ENCODE measurements around the gene HOXD10. TPM values are rescaled to one million over a fixed set of nuclear protein-coding genes. Genes with fewer than 3 reads are reported as not detected.

The HOXD10 gene
- total and polyA plus RNA-seq, 7 donors = 0.03 to 0.04 TPM; not detected in 5

DNA sequence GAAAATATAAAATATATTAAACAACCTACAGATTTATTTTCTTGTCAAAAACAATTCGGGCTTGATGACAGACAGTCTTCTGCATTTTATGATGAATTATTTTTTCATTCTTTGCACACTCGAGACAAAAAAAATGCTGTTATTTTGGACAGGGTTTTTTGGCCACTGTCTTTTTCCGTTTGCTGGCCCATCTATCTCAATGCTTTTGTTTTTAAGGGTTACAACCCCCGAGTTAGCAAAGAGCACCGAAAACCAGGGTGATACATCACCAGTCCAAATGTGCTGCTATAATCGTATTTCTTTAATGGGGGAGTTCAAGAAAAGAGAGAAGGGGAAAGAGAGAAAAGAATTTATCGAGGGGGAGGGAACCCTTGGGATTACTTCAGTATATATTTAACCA lies 40.5 kb upstream of the HOXD10 start:
- H3K9me3 ChIP-seq = no peaks in the 10 kb centered on the region
- intact Hi-C loops (cut with DNase I) = loop anchor here in 1 of 2 donors (5.0 kb wide), 1 partner anchor 36 kb away; no protein-coding TSS in a partner anchor
- H3K36me3 ChIP-seq (ENCODE audit: insufficient read depth in 1 of 2, low read depth in 1 of 2) = no peaks in the 10 kb centered on the region
- peaks cover 14 to 98% (median 42%) of the 10 kb centered on the region in 3 donors for H3K27me3 ChIP-seq (ENCODE audit: insufficient read depth in 3 of 3, low read length in 2 of 3)
- TF ChIP-seq, protein P1, sequence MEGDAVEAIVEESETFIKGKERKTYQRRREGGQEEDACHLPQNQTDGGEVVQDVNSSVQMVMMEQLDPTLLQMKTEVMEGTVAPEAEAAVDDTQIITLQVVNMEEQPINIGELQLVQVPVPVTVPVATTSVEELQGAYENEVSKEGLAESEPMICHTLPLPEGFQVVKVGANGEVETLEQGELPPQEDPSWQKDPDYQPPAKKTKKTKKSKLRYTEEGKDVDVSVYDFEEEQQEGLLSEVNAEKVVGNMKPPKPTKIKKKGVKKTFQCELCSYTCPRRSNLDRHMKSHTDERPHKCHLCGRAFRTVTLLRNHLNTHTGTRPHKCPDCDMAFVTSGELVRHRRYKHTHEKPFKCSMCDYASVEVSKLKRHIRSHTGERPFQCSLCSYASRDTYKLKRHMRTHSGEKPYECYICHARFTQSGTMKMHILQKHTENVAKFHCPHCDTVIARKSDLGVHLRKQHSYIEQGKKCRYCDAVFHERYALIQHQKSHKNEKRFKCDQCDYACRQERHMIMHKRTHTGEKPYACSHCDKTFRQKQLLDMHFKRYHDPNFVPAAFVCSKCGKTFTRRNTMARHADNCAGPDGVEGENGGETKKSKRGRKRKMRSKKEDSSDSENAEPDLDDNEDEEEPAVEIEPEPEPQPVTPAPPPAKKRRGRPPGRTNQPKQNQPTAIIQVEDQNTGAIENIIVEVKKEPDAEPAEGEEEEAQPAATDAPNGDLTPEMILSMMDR (IDR thresholded peaks at IDR 0.05) = no peak
- peaks cover 13% of the 10 kb centered on the region for H3K4me1 ChIP-seq
- no peak overlapping the region for H3K27ac ChIP-seq
- ATAC-seq (no peak), DNase-seq (no peak)
- H3K4me3 ChIP-seq = no peak overlapping the region
- 19 to 22% (median 21%) methylated on average over 7 of the region's 7 CpGs for WGBS, 3 donors

DNA sequence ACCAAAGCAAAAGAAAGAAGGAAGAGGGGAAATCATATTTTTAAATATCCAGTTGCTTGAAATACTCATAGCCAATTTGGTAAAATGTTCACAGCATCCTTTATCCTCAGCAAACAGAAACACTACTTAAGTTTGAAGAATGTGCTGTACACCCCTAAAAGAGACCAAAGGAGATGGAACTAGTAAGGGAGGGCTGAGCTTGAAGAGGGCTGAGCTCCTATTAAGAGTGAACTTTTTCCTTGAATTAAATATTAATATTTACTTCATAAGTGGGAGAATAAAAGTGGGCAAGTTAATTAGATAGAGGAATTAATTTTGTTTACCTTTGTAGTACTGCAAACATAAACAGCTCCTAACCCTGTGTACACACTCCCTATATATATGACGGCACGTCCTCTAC lies 39.8 kb upstream of the HOXD10 start:
- WGBS, 3 donors = 19 to 31% (median 28%) methylated on average over 2 of the region's 2 CpGs
- intact Hi-C loops (cut with DNase I) = loop anchor here in 1 of 2 donors (5.0 kb wide), 1 partner anchor 36 kb away; no protein-coding TSS in a partner anchor

DNA sequence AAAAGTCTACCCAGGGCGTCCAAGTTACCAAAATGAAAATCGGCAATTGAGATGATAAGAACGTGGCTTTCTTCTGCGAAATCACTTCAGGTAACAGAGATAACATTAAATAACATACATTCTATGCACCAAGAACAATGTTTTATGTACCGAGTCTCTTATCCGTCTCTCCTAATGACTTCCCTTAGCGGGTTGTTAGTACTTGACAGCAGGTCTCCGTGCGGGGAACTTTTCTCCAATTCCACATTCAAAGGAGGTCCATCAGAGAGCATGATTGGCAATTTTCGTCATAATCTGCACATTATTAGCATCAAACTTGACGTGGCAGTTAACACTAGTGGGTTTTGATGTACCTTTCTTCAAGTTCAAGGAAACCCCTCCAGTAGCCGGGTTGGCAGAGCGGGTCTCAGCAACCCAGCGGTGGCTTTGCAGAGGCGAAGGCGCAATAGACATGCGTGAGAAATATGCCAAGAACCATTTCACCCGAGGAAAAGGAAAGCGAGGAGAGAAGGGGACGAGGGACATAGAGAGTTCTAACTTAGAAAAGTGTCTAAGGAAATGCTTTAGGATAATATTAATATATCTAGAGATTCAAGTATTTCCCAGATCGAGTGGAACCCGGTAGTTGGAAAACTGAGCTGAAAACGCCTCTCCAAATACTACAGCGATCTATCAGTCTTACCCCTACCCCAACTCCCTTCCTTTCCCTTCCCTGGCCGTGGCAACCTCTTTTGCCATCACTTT lies 37.9 kb upstream of the HOXD10 start:
- no peak for ATAC-seq
- intact Hi-C loops (cut with DNase I) = loop anchor here in 1 of 2 donors (5.0 kb wide), 1 partner anchor 34 kb away; no protein-coding TSS in a partner anchor
- Histone ChIP-seq H3K36me3 (ENCODE audit: insufficient read depth in 1 of 2, low read depth in 1 of 2) (no peaks in the 10 kb centered on the region), H3K4me1 (peaks cover 19% of the 10 kb centered on the region), H3K9me3 (no peaks in the 10 kb centered on the region), H3K27ac (no peak overlapping the region), H3K27me3 (ENCODE audit: insufficient read depth in 3 of 3, low read length in 2 of 3) (peaks cover 14 to 98% (median 52%) of the 10 kb centered on the region in 3 donors), H3K4me3 (peak overlapping the region; percentile 58)
- TF ChIP-seq, protein P1 (IDR thresholded peaks at IDR 0.05) = no peak
- 8 to 10% (median 10%) methylated on average over 25 of the region's 25 CpGs for WGBS, 3 donors
- no peak for DNase-seq

More for the DNA sequence above, 39.8 kb upstream of the HOXD10 start:
- DNase-seq (no peak), ATAC-seq (no peak)
- H3K36me3 ChIP-seq (ENCODE audit: insufficient read depth in 1 of 2, low read depth in 1 of 2) = no peaks in the 10 kb centered on the region
- H3K27ac ChIP-seq = no peak overlapping the region
- peaks cover 14% of the 10 kb centered on the region for H3K4me1 ChIP-seq
- H3K4me3 ChIP-seq = no peak overlapping the region
- peaks cover 14 to 98% (median 46%) of the 10 kb centered on the region in 3 donors for H3K27me3 ChIP-seq (ENCODE audit: insufficient read depth in 3 of 3, low read length in 2 of 3)
- H3K9me3 ChIP-seq = no peaks in the 10 kb centered on the region
- TF ChIP-seq, protein P1 (IDR thresholded peaks at IDR 0.05) = no peak

DNA sequence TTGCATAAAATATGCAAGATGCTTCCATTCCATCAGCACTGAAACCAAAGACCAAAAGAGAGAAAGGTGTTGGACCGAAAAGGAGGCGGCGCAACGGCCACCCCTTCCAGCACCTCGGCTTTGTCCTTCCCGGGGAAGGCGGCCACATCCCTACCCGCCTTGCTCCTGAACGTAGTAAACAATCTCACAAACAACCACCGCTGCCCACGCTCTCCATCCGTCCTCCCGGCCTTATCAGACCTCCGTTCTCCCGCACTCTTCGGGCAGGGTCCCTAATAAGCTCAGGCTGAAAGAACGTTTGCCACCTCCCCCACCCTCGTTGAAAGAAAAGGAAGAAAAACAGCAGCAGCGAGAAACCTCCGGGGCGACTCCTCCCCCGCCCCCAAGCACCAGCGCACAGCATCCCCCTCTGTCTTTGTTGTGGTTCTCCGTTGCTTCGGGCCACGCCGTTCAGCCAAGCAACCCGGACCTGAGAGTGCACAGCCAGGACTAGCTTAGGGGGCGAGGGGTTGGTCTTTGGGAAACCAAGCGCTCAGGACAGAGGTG lies 37.2 kb upstream of the HOXD10 start:
- intact Hi-C loops (cut with DNase I) = loop anchor here in 1 of 2 donors (5.0 kb wide), 1 partner anchor 33 kb away; no protein-coding TSS in a partner anchor
- Histone ChIP-seq H3K9me3 (no peaks in the 10 kb centered on the region), H3K4me3 (peak overlapping the region; percentile 58), H3K27me3 (ENCODE audit: insufficient read depth in 3 of 3, low read length in 2 of 3) (peaks cover 14 to 98% (median 56%) of the 10 kb centered on the region in 3 donors), H3K27ac (no peak overlapping the region), H3K4me1 (peaks cover 19% of the 10 kb centered on the region), H3K36me3 (ENCODE audit: insufficient read depth in 1 of 2, low read depth in 1 of 2) (no peaks in the 10 kb centered on the region)
- ATAC-seq (peak; percentile 9 to 48 (median 28)), DNase-seq (no peak)
- TF ChIP-seq, protein P1 (IDR thresholded peaks at IDR 0.05) = no peak
- WGBS, 3 donors = 2 to 5% (median 5%) methylated on average over 30 of the region's 30 CpGs

Data from psoas muscle (tissue), 8 donors.